ENCODE measurements around the gene SLC2A5.

The SLC2A5 gene

DNA sequence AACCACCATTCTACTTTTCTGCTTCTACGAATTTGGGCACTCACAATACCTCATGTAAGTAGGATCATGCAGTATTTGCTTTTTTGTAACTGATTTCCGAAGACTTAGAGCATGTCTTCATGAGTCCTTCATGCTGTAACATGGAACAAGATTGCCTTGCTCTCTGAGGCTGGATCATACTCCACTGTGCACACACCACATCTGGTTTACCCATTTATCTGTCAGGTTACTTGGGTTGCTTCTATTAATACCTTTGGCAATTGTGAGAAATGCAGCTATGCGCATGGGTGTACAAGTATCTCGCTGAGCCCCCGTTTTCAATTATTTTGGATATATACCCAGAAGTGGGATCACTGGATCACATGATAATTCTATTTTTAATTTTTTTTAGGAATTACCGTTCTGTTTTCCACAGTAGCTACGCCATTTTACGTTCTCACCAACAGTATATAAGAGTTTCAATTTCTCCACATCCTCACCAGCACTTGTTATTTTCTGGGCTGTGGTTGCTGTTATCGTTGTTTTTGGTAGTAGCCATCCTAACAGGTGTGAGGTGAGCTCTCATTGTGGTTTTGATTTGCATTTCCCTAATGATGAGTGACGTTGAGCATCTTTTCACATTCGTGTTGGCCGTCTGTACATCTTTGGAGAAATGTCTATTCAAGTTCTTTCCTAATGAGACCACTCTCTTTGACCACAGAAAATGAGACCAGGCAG is 10.7 kb upstream of the SLC2A5 start:
- TF ChIP-seq, protein P1, sequence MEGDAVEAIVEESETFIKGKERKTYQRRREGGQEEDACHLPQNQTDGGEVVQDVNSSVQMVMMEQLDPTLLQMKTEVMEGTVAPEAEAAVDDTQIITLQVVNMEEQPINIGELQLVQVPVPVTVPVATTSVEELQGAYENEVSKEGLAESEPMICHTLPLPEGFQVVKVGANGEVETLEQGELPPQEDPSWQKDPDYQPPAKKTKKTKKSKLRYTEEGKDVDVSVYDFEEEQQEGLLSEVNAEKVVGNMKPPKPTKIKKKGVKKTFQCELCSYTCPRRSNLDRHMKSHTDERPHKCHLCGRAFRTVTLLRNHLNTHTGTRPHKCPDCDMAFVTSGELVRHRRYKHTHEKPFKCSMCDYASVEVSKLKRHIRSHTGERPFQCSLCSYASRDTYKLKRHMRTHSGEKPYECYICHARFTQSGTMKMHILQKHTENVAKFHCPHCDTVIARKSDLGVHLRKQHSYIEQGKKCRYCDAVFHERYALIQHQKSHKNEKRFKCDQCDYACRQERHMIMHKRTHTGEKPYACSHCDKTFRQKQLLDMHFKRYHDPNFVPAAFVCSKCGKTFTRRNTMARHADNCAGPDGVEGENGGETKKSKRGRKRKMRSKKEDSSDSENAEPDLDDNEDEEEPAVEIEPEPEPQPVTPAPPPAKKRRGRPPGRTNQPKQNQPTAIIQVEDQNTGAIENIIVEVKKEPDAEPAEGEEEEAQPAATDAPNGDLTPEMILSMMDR (IDR thresholded peaks at IDR 0.05; ENCODE audit: extremely low read depth, missing control alignments), result no peak
- DNase-seq (ENCODE audit: low spot score), result no peak

DNA sequence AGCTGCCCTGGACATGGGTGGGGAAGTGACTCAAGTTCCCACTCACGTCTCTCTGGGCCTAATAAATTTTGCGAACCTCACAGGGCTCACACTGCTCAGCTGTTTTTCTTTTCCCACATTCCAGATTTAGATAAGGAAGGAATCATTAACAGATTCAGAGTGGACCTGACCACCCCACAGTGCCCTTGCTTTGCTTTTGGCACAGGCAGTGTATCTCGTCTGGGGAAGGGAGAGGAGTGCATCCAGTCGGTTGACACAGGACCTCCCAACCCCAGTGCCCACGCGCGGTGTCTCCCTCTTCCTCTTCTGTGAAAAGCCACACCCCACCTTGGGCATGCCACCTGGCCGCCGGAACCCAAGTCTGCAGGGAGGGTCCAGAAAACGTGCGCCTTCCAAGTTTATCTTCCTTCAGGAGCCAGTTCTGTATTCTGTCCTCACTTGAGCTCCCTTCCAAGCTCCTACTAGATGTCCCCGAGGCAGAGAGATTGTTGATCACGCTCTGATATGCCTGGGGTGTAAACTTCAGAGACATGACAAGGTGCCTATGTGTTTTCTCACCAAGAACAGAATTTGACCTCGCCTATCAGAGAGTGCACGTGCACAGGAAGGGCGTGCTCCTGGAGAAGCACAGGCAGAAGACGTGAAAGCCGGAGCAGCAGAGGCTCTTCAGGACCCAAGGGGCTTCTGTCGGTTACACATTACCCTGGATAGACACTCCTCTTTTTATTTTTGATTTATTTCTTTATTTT is 9.5 kb upstream of the SLC2A5 start:
- TF ChIP-seq, protein P1 (IDR thresholded peaks at IDR 0.05; ENCODE audit: extremely low read depth, missing control alignments), result no peak

DNA sequence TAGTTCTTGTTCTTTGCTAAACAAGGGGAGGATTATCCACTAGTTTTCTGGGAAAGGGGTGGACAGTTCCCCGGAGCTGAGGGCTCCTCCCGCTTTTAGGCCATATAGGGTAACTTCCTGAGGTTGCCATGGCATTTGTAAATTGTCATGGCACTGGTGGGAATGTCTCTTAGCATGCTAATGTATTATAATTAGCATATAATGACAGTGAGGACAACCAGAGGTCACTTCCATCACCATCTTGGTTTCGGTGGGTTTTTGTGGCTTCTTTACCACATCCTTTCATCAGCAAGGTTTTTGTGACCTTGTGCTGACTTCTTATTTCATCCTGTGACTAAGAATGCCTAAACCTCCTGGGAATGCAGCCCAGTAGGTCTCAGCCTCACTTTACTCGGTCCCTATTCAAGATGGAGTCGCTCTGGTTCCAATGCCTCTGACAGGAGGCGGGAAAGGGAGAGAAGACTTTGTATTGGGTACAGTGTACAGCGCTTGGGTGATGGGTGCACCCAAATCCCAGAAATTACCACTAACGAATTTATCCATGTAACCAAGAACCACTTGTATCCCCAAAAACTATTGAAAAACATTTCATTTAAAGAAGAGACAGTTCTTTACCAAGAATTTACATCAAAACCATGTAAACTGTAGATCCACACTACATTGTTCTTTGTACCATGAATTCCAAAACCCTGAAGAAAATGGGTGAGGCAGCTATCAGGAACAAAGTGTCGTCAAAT is 8.7 kb upstream of the SLC2A5 start:
- no peak for DNase-seq (ENCODE audit: low spot score)
- TF ChIP-seq, protein P1 (IDR thresholded peaks at IDR 0.05; ENCODE audit: extremely low read depth, missing control alignments), result no peak

More for the DNA sequence above, 9.5 kb upstream of the SLC2A5 start:
- DNase-seq (ENCODE audit: low spot score), result no peak

DNA sequence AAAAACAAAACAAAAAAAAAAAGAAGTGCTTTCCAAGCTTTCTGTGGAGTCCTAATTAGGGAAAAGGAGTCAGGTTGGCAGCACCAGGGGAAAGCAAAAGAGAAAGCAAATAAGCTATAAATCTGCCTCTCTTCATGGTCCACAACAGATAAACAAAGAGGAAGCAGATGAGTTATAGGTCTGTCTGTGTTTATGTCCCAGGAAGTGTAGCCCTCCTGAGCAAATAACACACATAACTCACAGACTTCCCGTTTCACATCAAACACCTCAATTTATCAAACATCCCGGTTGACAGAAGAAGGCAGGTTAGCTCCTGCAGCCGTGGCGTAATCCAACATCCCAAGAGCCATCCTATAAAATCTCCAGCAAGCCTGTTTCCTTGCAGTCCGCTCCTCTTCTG is 5.6 kb upstream of the SLC2A5 start:
- TF ChIP-seq, protein P1 (IDR thresholded peaks at IDR 0.05; ENCODE audit: extremely low read depth, missing control alignments), result no peak
- DNase-seq (ENCODE audit: low spot score), result peak; percentile 47

DNA sequence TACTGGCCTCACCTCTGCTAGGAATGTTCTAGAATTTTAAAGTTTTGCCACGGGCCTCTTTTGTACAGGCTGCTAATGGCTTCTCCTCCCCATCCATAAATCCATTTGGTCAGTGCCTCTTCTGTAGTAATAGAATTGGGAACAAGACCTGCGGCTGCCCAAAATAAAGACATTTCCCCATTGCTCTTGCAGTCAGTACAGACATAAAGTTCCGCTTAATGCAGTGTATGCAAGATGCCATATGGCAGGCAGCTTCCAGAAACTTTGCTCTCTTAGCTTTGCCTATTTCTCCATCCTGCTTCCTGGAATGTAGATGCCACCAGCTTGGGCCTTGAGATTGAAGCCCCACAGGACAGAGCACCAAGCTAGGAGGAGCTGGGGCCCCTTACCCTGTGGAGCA is 3.7 kb upstream of the SLC2A5 start:
- TF ChIP-seq, protein P1 (IDR thresholded peaks at IDR 0.05; ENCODE audit: extremely low read depth, missing control alignments), result no peak
- no peak for DNase-seq (ENCODE audit: low spot score)

DNA sequence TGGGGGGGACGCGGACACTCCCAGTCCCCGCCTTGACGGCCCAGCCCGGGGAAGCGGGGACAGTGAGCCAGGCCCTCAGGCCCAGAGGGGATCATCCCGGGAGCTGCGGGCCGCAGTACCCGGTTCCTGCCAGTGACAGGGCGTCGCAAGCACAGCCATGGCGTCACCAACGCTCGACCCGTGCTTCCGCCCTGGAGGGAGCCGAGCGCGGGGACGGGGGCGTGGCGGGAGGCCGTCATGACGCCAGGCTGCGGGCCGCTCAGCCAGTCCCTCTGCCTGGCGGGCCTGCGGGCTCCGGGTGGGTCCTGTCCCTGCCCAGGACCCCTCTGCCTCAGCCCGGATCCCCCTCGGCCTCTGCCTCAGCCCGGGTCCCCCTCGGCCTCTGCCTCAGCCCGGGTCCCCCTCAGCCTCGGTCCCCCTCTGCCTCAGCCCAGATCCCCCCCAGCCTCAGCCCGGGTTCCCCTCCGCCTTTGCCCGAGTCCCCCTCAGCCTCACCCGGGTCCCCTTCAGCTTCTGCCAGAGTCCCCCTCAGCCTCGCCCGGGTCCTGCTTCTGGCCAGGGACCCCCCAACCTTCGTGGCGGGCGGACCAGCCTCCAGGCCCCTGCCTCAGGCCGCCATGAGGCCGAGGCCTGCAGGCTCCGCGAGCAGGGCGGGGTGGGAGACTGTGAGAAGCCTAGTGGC is 2.3 kb upstream of the SLC2A5 start:
- DNase-seq (ENCODE audit: low spot score), result no peak
- TF ChIP-seq, protein P1 (IDR thresholded peaks at IDR 0.05; ENCODE audit: extremely low read depth, missing control alignments), result no peak

Data from GM20000 (cell line).